GM12878 (cell line): ENCODE results near the gene ORM2. TPM values are rescaled to one million over a fixed set of nuclear protein-coding genes. Genes with fewer than 3 reads are reported as not detected.
"Not testable (repeated sequence)": the region's sequence is repeated elsewhere in the genome, so short reads cannot be mapped to it uniquely, and the experiment has no call there.

ENCODE experiments used
- ATAC-seq: fragments of 200-7000 bp; cut with Tn5 transposase; 3 replicates; pipeline ENCODE4 v1.9.1; 2020; ENCODE audit warnings: mild to moderate bottlenecking, moderate library complexity
- BruUV-seq: library from RNA; stranded (reverse); fragments of 400-500 nt; replicated peaks from 2 replicates; lab custom pipeline; 2021; lab: Mats Ljungman, UMichigan
- CTCF ChIA-PET: fragments of 300-600 bp; sonication (Branson Sonifier 250); formaldehyde crosslinking; extraction: SDS; loops from one replicate; lab custom pipeline; 2021; ENCODE audit warnings: inconsistent platforms; lab: Yijun Ruan, JAX
- POLR2A ChIA-PET: fragments of 350-600 bp; formaldehyde crosslinking; extraction: SDS; loops from one replicate; lab custom pipeline; 2021; ENCODE audit warnings: inconsistent platforms; lab: Charles Lee
- RAD21 ChIA-PET: fragments of 300-600 bp; sonication (Branson Sonifier 250); formaldehyde crosslinking; loops from one replicate; lab custom pipeline; 2023; ENCODE audit warnings: antibody characterized with exemption; ENCODE audit not compliant: unreplicated experiment; lab: Charles Lee
- SMC1A ChIA-PET: fragments of 300-600 bp; sonication (Branson Sonifier 250); formaldehyde crosslinking; loops from one replicate; lab custom pipeline; 2023; ENCODE audit not compliant: unreplicated experiment, uncharacterized antibody; lab: Charles Lee
- DNase-seq: peaks from one replicate; pipeline ENCODE4 v3.0.0-alpha.2; 2011; ENCODE audit warnings: low read depth, low spot score
- FAIRE-seq: peaks from 3 replicates; lab custom pipeline; 2011; peaks lifted over from hg19 to GRCh38; lab: Jason Lieb, UNC
- H2AFZ ChIP-seq: 2 replicates; pipeline ENCODE4 v1.6.0; 2011; ENCODE audit warnings: low read depth, low read length, control low read depth; ENCODE audit not compliant: control insufficient read depth
- H3K27ac ChIP-seq: 2 replicates; pipeline ENCODE4 v1.5.1; 2011; ENCODE audit warnings: control low read depth; ENCODE audit not compliant: control insufficient read depth, insufficient read depth
- H3K27me3 ChIP-seq, 2 experiments: replicated peaks in 1 of 2; 2 replicates each; pipeline versions ENCODE4 v1.6.0 to v1.6.1; 2011; ENCODE audit warnings: low read length in 1 of 2; ENCODE audit not compliant: control insufficient read depth in 2 of 2, insufficient read depth in 2 of 2
- H3K36me3 ChIP-seq, 2 experiments: 2 replicates each; pipeline ENCODE4 v1.5.1; 2011; ENCODE audit warnings: low read length in 1 of 2; ENCODE audit not compliant: control insufficient read depth in 2 of 2, insufficient read depth in 2 of 2
- H3K4me1 ChIP-seq: 2 replicates; pipeline ENCODE4 v1.6.1; 2011; ENCODE audit warnings: mild to moderate bottlenecking, low read length, moderate library complexity, mixed read lengths; ENCODE audit not compliant: control insufficient read depth, insufficient read depth
- H3K4me2 ChIP-seq: 2 replicates; pipeline ENCODE4 v1.6.0; 2011; ENCODE audit warnings: control low read depth; ENCODE audit not compliant: control insufficient read depth, insufficient read depth
- H3K4me3 ChIP-seq: fragments of 200-600 bp; sonication (generic); 2 replicates; pipeline ENCODE4 v1.5.1; 2016
- H3K79me2 ChIP-seq: 2 replicates; pipeline ENCODE4 v1.6.0; 2011; ENCODE audit warnings: low read length; ENCODE audit not compliant: control insufficient read depth, insufficient read depth
- H3K9ac ChIP-seq: 2 replicates; pipeline ENCODE4 v1.8.0; 2011; ENCODE audit warnings: low read length, control low read depth, mixed read lengths; ENCODE audit not compliant: control insufficient read depth, insufficient read depth
- H3K9me3 ChIP-seq: replicated peaks from 3 replicates; pipeline ENCODE4 v1.5.1; 2011; ENCODE audit warnings: mild to moderate bottlenecking, low read length; ENCODE audit not compliant: control insufficient read depth, insufficient read depth
- H4K20me1 ChIP-seq: 2 replicates; pipeline ENCODE4 v1.6.0; 2011; ENCODE audit not compliant: control insufficient read depth, insufficient read depth
- CHD1 ChIP-seq: IDR thresholded peaks from 2 replicates; pipeline ENCODE4 v1.6.1; 2012; ENCODE audit warnings: low read depth, low read length, improper control_type of control experiment
- CHD4 ChIP-seq: fragments of 200-600 bp; sonication (generic); IDR thresholded peaks from 2 replicates; pipeline ENCODE4 v1.6.1; 2016; ENCODE audit warnings: mild to moderate bottlenecking
- IRF3 ChIP-seq: fragments of 450-650 bp; IDR thresholded peaks from 2 replicates; pipeline ENCODE4 v1.6.1; 2014; ENCODE audit warnings: mild to moderate bottlenecking
- MEF2A ChIP-seq: IDR thresholded peaks from 2 replicates; pipeline ENCODE4 v1.6.1; 2011; ENCODE audit warnings: low read depth, mild to moderate bottlenecking, low read length, moderate library complexity; ENCODE audit not compliant: insufficient read depth
- NBN ChIP-seq: fragments of 450-650 bp; IDR thresholded peaks from 2 replicates; pipeline ENCODE4 v1.6.1; 2016
- NFYB ChIP-seq: IDR thresholded peaks from 2 replicates; pipeline ENCODE4 v1.6.1; 2011; ENCODE audit warnings: low read depth, mild to moderate bottlenecking, low read length, improper control_type of control experiment, moderate library complexity; ENCODE audit not compliant: insufficient read depth
- NR2C1 ChIP-seq: fragments of 450-650 bp; IDR thresholded peaks from 2 replicates; pipeline ENCODE4 v1.6.1; 2017; ENCODE audit warnings: antibody characterized with exemption, mild to moderate bottlenecking, moderate library complexity
- NRF1 ChIP-seq: conservative IDR thresholded peaks from 2 replicates; pipeline ENCODE4 v1.6.1; 2011; ENCODE audit warnings: mild to moderate bottlenecking, low read depth, low read length, improper control_type of control experiment
- RAD51 ChIP-seq: fragments of 450-650 bp; IDR thresholded peaks from 2 replicates; pipeline ENCODE4 v1.6.1; 2016; ENCODE audit warnings: moderate library complexity, mild to moderate bottlenecking, inconsistent platforms
- RFX5 ChIP-seq: IDR thresholded peaks from 2 replicates; pipeline ENCODE4 v1.6.1; 2011; ENCODE audit warnings: low read depth, low read length, improper control_type of control experiment
- SPI1 ChIP-seq: IDR thresholded peaks from 2 replicates; pipeline ENCODE4 v1.6.1; 2011; ENCODE audit warnings: low read depth, mild to moderate bottlenecking, low read length, moderate library complexity, borderline replicate concordance; ENCODE audit not compliant: insufficient read depth
- TCF12 ChIP-seq: IDR thresholded peaks from 2 replicates; pipeline ENCODE4 v1.6.1; 2011; ENCODE audit warnings: low read depth, mild to moderate bottlenecking, low read length
- WGBS: methylation state at CpG from one replicate; pipeline ENCODE4 v1.1.6; 2016; ENCODE audit warnings: low lambda C conversion rate; ENCODE audit not compliant: insufficient replicate concordance, insufficient coverage; ENCODE audit errors: missing lambda C conversion rate; 5-methylcytosine and 5-hydroxymethylcytosine counted together
- in situ Hi-C: fragments of 300-500 bp; cut with MboI; formaldehyde crosslinking; loops from 9 replicates; pipeline ENCODE4 v1.14.3; 2018; ENCODE audit warnings: mixed read lengths
- intact Hi-C: fragments of 100-400 bp; cut with micrococcal nuclease; formaldehyde crosslinking; loops from one replicate; pipeline ENCODE4 v1.14.2; 2022; ENCODE audit not compliant: unreplicated experiment
- polyA plus RNA-seq, 11 experiments: library from polyadenylated mRNA; depleted of rRNA in 4 of 11; unstranded in 6 of 11; stranded (reverse) in 5 of 11; fragments of >200 nt; fragmentation: Nextera tagmentation in 4 of 11; fragmentation: Illumina TruSeq in 1 of 11; extraction: Ambion mirVana in 4 of 11; extraction: Trizol in 1 of 11; gene quantifications; 1 replicate in 1 of 11; 2 replicates in 10 of 11; pipeline versions ENCODE4 v1.2.1 to v1.2.3, GENCODE V29; 2011 to 2016; ENCODE audit warnings: inconsistent platforms in 2 of 11, missing spikeins in 2 of 11, low read depth in 1 of 11
- total RNA-seq, 4 experiments: library from RNA; depleted of rRNA in 3 of 4; stranded (reverse); fragments of >200 nt in 3 of 4; fragmentation: Illumina TruSeq in 1 of 4; extraction: Trizol in 1 of 4; gene quantifications; 2 replicates each; pipeline versions ENCODE4 v1.2.1 to v1.2.3, GENCODE V29; 2013 to 2021
- TF ChIP-seq, protein P1 (sequence below): IDR thresholded peaks from 2 replicates; pipeline ENCODE4 v1.6.1; 2011; ENCODE audit warnings: mild to moderate bottlenecking, low read depth, low read length, moderate library complexity; ENCODE audit not compliant: insufficient replicate concordance
- TF ChIP-seq, protein P2 (sequence below): fragments of 450-650 bp; IDR thresholded peaks from 2 replicates; pipeline ENCODE4 v1.6.1; 2016; ENCODE audit warnings: mild to moderate bottlenecking

The ORM2 gene
- total and polyA plus RNA-seq, 10 of the 15 experiments (the other 5 are each of a cell fraction or from before 2014, with no cell fraction given): 0.64 TPM; not detected in 9

- ChIA-PET RAD21 (no interaction called here), CTCF (no interaction called here), POLR2A (no interaction called here)
- 69% methylated on average over 10 of the region's 10 CpGs for WGBS
- H3K79me2 ChIP-seq: no peaks in the 10 kb centered on the region
- no peak overlapping the region for H3K27ac ChIP-seq
- in situ Hi-C loops: no loop called here
- BruUV-seq: no TSS peak
- ATAC-seq (0 out of 3 replicates have a peak, but pooled peaks have one; percentile 5), FAIRE-seq (no peak), DNase-seq (no peak)
- peaks cover 2 to 10% of the 10 kb centered on the region in 2 experiments; a peak in 3 of 4 replicates for H3K36me3 ChIP-seq
- H2AFZ ChIP-seq: no peak overlapping the region
- no peaks in the 10 kb centered on the region for H3K4me1 ChIP-seq
- intact Hi-C loops: no loop called here
- H3K4me2 ChIP-seq: no peak overlapping the region
- TF ChIP-seq CHD4 (no peak), NBN (no peak), NFYB (no peak), RAD51 (no peak), NRF1 (no peak), CHD1 (no peak), SPI1 (no peak), IRF3 (no peak), RFX5 (no peak), MEF2A (no peak), NR2C1 (no peak), TCF12 (no peak)
- TF ChIP-seq, protein P1, sequence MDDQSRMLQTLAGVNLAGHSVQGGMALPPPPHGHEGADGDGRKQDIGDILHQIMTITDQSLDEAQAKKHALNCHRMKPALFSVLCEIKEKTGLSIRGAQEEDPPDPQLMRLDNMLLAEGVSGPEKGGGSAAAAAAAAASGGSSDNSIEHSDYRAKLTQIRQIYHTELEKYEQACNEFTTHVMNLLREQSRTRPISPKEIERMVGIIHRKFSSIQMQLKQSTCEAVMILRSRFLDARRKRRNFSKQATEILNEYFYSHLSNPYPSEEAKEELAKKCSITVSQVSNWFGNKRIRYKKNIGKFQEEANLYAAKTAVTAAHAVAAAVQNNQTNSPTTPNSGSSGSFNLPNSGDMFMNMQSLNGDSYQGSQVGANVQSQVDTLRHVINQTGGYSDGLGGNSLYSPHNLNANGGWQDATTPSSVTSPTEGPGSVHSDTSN: no peak
- TF ChIP-seq, protein P2, sequence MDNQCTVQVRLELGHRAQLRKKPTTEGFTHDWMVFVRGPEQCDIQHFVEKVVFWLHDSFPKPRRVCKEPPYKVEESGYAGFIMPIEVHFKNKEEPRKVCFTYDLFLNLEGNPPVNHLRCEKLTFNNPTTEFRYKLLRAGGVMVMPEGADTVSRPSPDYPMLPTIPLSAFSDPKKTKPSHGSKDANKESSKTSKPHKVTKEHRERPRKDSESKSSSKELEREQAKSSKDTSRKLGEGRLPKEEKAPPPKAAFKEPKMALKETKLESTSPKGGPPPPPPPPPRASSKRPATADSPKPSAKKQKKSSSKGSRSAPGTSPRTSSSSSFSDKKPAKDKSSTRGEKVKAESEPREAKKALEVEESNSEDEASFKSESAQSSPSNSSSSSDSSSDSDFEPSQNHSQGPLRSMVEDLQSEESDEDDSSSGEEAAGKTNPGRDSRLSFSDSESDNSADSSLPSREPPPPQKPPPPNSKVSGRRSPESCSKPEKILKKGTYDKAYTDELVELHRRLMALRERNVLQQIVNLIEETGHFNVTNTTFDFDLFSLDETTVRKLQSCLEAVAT: no peak
- TF ChIP-seq, all 136 proteins: peak for 0
- H3K4me3 ChIP-seq: no peak overlapping the region
- peaks cover 3% of the 10 kb centered on the region; the same call in 2 of the 3 replicates for H3K9me3 ChIP-seq
- no peaks in the 10 kb centered on the region for H3K27me3 ChIP-seq
- H3K9ac ChIP-seq: no peak overlapping the region
- H4K20me1 ChIP-seq: no peaks in the 10 kb centered on the region
- SMC1A ChIA-PET: no interaction called here
These were observed 967 bp downstream of the ORM2 start for GRCh38 chr9:114330636-114331035.

GRCh38 chr9:114331229-114332195 lies 1.8 kb downstream of the ORM2 start:
- FAIRE-seq, intact Hi-C loops: not testable (repeated sequence)

More at GRCh38 chr9:114331229-114332195, 1.8 kb downstream of the ORM2 start:
- H3K9me3 ChIP-seq, H3K4me3 ChIP-seq, in situ Hi-C loops, H3K79me2 ChIP-seq, CTCF ChIA-PET, BruUV-seq, H3K27me3 ChIP-seq, H4K20me1 ChIP-seq, DNase-seq, H3K4me1 ChIP-seq, H3K36me3 ChIP-seq, H3K9ac ChIP-seq, H2AFZ ChIP-seq, H3K4me2 ChIP-seq, RAD21 ChIA-PET, H3K27ac ChIP-seq, POLR2A ChIA-PET, SMC1A ChIA-PET: not testable (repeated sequence)
- WGBS: 63% methylated on average over 15 of the region's 19 CpGs
- ATAC-seq: peak; percentile 12
